Thyroid gland (tissue), 4 donors: ENCODE data around the gene LAMB1.
"Not testable (repeated sequence)": the region's sequence is repeated elsewhere in the genome, so short reads cannot be mapped to it uniquely, and the experiment has no call there.

Experiments used
- CTCF ChIP-seq, 6 experiments: fragments of 200-600 bp in 3 of 6; fragments of 450-650 bp in 3 of 6; sonication (generic) in 3 of 6; IDR thresholded peaks; one replicate each; pipeline ENCODE4 v1.5.1; 2016 to 2019; ENCODE audit warnings: antibody characterized with exemption in 6 of 6, mild to moderate bottlenecking in 2 of 6, inconsistent platforms in 1 of 6, moderate library complexity in 1 of 6
- POLR2A ChIP-seq, 2 donors: fragments of 450-650 bp; IDR thresholded peaks; one replicate each; pipeline ENCODE4 v1.6.1; 2017; ENCODE audit warnings: antibody characterized with exemption in 2 of 2, mild to moderate bottlenecking in 2 of 2, moderate library complexity in 1 of 2

- not testable (repeated sequence) for TF ChIP-seq CTCF, POLR2A (IDR thresholded peaks at IDR 0.05)
Observed at GRCh38 chr7:107921826-107922225, 81.1 kb downstream of the LAMB1 start.
